ENCODE measurements around the gene CD163.
"Not testable (repeated sequence)": the region's sequence is repeated elsewhere in the genome, so short reads cannot be mapped to it uniquely, and the experiment has no call there.

DNA sequence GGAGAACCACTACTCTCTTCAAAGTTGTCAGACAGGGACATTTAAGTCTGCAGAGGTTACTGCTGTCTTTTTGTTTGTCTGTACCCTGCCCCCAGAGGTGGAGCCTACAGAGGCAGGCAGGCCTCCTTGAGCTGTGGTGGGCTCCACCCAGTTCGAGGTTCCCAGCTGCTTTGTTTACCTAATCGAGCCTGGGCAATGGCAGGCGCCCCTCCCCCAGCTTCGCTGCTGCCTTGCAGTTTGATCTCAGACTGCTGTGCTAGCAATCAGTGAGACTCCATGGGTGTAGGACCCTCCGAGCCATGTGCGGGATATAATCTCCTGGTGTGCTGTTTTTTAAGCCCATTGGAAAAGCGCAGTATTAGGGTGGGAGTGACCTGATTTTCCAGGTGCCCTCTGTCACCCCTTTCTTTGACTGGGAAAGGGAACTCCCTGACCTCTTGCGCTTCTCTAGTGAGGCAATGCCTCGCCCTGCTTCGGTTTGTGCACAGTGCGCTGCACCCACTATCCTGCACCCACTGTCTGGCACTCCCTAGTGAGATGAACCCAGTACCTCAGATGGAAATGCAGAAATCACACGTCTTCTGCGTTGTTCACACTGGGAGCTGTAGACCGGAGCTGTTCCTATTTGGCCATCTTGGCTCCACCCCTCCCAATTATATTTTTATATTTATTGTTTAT is 6.4 kb upstream of the CD163 start:
- not testable (repeated sequence) for TF ChIP-seq RBAK (tag by site-specific recombination; IDR thresholded peaks at IDR 0.05); ZNF214 (tag by site-specific recombination; IDR thresholded peaks at IDR 0.05; ENCODE audit: borderline replicate concordance)
